DOHH2 (cell line): ENCODE measurements around the gene SIGLEC7.

ENCODE experiments used
- H3F3A ChIP-seq: fragments of 200-600 bp; sonication (generic), shearing (Covaris generic); 2 replicates; pipeline ENCODE4 v1.6.0; 2016; ENCODE audit warnings: antibody characterized with exemption, mild to moderate bottlenecking; ENCODE audit not compliant: control insufficient read depth, insufficient read depth
- H3K27ac ChIP-seq: fragments of 200-600 bp; sonication (generic); 2 replicates; pipeline ENCODE4 v1.5.1; 2014; ENCODE audit warnings: low read depth, mild to moderate bottlenecking, low read length, moderate library complexity
- H3K27me3 ChIP-seq: fragments of 200-600 bp; sonication (generic); 2 replicates; pipeline ENCODE4 v1.6.1; 2014; ENCODE audit warnings: mild to moderate bottlenecking, low read length, mixed read lengths; ENCODE audit not compliant: control insufficient read depth
- H3K36me3 ChIP-seq: fragments of 200-600 bp; sonication (generic); 2 replicates; pipeline ENCODE4 v1.6.1; 2014; ENCODE audit warnings: mild to moderate bottlenecking, low read length, moderate library complexity, mixed read lengths; ENCODE audit not compliant: control insufficient read depth
- H3K4me1 ChIP-seq: fragments of 200-600 bp; sonication (generic); 2 replicates; pipeline ENCODE4 v1.6.1; 2014; ENCODE audit warnings: mild to moderate bottlenecking, low read length, mixed read lengths; ENCODE audit not compliant: control insufficient read depth
- H3K4me2 ChIP-seq: fragments of 200-600 bp; sonication (generic); 2 replicates; pipeline ENCODE4 v1.6.0; 2014; ENCODE audit warnings: mild to moderate bottlenecking, low read length, moderate library complexity
- H3K4me3 ChIP-seq: fragments of 200-600 bp; sonication (generic); 2 replicates; pipeline ENCODE4 v1.5.1; 2014; ENCODE audit warnings: mild to moderate bottlenecking, low read length, mixed read lengths
- H3K79me2 ChIP-seq: fragments of 200-600 bp; sonication (generic); 2 replicates; pipeline ENCODE4 v1.6.1; 2014; ENCODE audit warnings: mild to moderate bottlenecking, low read length, mixed read lengths; ENCODE audit not compliant: control insufficient read depth
- H3K9me2 ChIP-seq: fragments of 200-600 bp; sonication (generic); replicated peaks from 2 replicates; pipeline ENCODE4 v1.6.1; 2014; ENCODE audit warnings: mild to moderate bottlenecking, low read length, mixed read lengths; ENCODE audit not compliant: control insufficient read depth
- H3K9me3 ChIP-seq: fragments of 200-600 bp; sonication (generic); 2 replicates; pipeline ENCODE4 v1.6.1; 2014; ENCODE audit warnings: antibody characterized with exemption, low read length, mixed read lengths; ENCODE audit not compliant: control insufficient read depth, insufficient read depth
- H4K20me1 ChIP-seq: fragments of 200-600 bp; sonication (generic); 2 replicates; pipeline ENCODE4 v1.6.0; 2014; ENCODE audit warnings: low read depth, mild to moderate bottlenecking, antibody characterized with exemption, low read length, moderate library complexity; ENCODE audit not compliant: control insufficient read depth, insufficient read depth
- CTCF ChIP-seq: fragments of 200-600 bp; sonication (generic); IDR thresholded peaks from one replicate; pipeline ENCODE4 v1.5.1; 2014; ENCODE audit warnings: antibody characterized with exemption, mild to moderate bottlenecking, low read depth, low read length; ENCODE audit not compliant: poor library complexity, severe bottlenecking
- EZH2phosphoT487 ChIP-seq: fragments of 200-600 bp; sonication (generic); IDR thresholded peaks from 2 replicates; pipeline ENCODE4 v1.6.1; 2017; ENCODE audit warnings: borderline replicate concordance, mild to moderate bottlenecking, antibody characterized with exemption, low read length, moderate library complexity, mixed read lengths

The SIGLEC7 gene

GRCh38 chr19:51120160-51120559 is 21.9 kb upstream of the SIGLEC7 start:
- Histone ChIP-seq H3K36me3 (no peaks in the 10 kb centered on the region), H3K27me3 (peaks cover 5% of the 10 kb centered on the region; the same call in 1 of the 2 replicates), H3K9me3 (no peaks in the 10 kb centered on the region), H3K9me2 (no peaks in the 10 kb centered on the region), H3F3A (no peaks in the 10 kb centered on the region; the same call in 1 of the 2 replicates), H3K79me2 (no peaks in the 10 kb centered on the region), H4K20me1 (no peaks in the 10 kb centered on the region), H3K4me2 (no peak overlapping the region), H3K4me1 (peaks cover 34% of the 10 kb centered on the region), H3K4me3 (no peak overlapping the region), H3K27ac (no peak overlapping the region)
- TF ChIP-seq EZH2phosphoT487 (no peak), CTCF (no peak)

- H4K20me1 ChIP-seq = no peaks in the 10 kb centered on the region
- H3K9me2 ChIP-seq = no peaks in the 10 kb centered on the region
- H3K4me1 ChIP-seq = peaks cover 39% of the 10 kb centered on the region
- H3F3A ChIP-seq = no peaks in the 10 kb centered on the region; the same call in 1 of the 2 replicates
- no peak for TF ChIP-seq CTCF
- TF ChIP-seq EZH2phosphoT487 = no peak
- peaks cover 5% of the 10 kb centered on the region; the same call in 1 of the 2 replicates for H3K27me3 ChIP-seq
- H3K4me3 ChIP-seq = no peak overlapping the region
- H3K79me2 ChIP-seq = no peaks in the 10 kb centered on the region
- no peaks in the 10 kb centered on the region for H3K9me3 ChIP-seq
- no peak overlapping the region for H3K27ac ChIP-seq
- no peaks in the 10 kb centered on the region for H3K36me3 ChIP-seq
- H3K4me2 ChIP-seq = no peak overlapping the region
Observed at GRCh38 chr19:51121257-51121656, 20.8 kb upstream of the SIGLEC7 start.

- H3K27ac ChIP-seq = peak overlapping the region; percentile 71; the same call in 1 of the 2 replicates
- no peaks in the 10 kb centered on the region for H4K20me1 ChIP-seq
- 0 out of 2 replicates have a peak overlapping the region, but pooled peaks have one; percentile 58 for H3K4me3 ChIP-seq
- TF ChIP-seq EZH2phosphoT487 (no peak), CTCF (no peak)
- H3K36me3 ChIP-seq = no peaks in the 10 kb centered on the region
- H3K79me2 ChIP-seq = no peaks in the 10 kb centered on the region
- peaks cover 10% of the 10 kb centered on the region for H3F3A ChIP-seq
- H3K9me2 ChIP-seq = no peaks in the 10 kb centered on the region
- peaks cover 2% of the 10 kb centered on the region; the same call in 1 of the 2 replicates for H3K27me3 ChIP-seq
- H3K4me1 ChIP-seq = peaks cover 50% of the 10 kb centered on the region
- no peaks in the 10 kb centered on the region for H3K9me3 ChIP-seq
- H3K4me2 ChIP-seq = peak overlapping the region; percentile 84
Observed at GRCh38 chr19:51122112-51122981, 19.8 kb upstream of the SIGLEC7 start.
